Activated CD8-positive, alpha-beta memory T cell treated with anti-CD3 and anti-CD28 coated beads, Interleukin-2, amount 10 ng/mL, durations not matched to agents 7 days and 5 days (primary cell): Measurements from ENCODE around the gene CUX1. TPM values are rescaled to one million over a fixed set of nuclear protein-coding genes. Genes with fewer than 3 reads are reported as not detected.

Source experiments
- ATAC-seq: fragments of 150-1000 bp; cut with Tn5 transposase; one replicate; pipeline ENCODE4 v1.10.0; 2021; ENCODE audit warnings: moderate library complexity
- CTCF ChIA-PET: fragments of 350-600 bp; sonication (Branson Sonifier 250); formaldehyde crosslinking; loops from one replicate; lab custom pipeline; 2021; ENCODE audit warnings: antibody characterized with exemption; lab: Charles Lee
- DNase-seq: peaks from one replicate; pipeline ENCODE4 v3.0.0-alpha.2; 2020
- H3K27ac Mint-ChIP-seq: one replicate; pipeline ENCODE4 v1.8.0; 2021; ENCODE audit warnings: mild to moderate bottlenecking, mixed read lengths
- H3K27me3 Mint-ChIP-seq: one replicate; pipeline ENCODE4 v1.8.0; 2021; ENCODE audit warnings: mixed read lengths
- H3K36me3 Mint-ChIP-seq: one replicate; pipeline ENCODE4 v1.8.0; 2021; ENCODE audit warnings: mild to moderate bottlenecking, mixed read lengths
- H3K4me1 Mint-ChIP-seq: one replicate; pipeline ENCODE4 v1.8.0; 2021; ENCODE audit warnings: mixed read lengths
- H3K4me3 Mint-ChIP-seq: one replicate; pipeline ENCODE4 v1.8.0; 2021; ENCODE audit warnings: mild to moderate bottlenecking, moderate library complexity, mixed read lengths
- H3K9me3 Mint-ChIP-seq: one replicate; pipeline ENCODE4 v1.8.0; 2022; ENCODE audit warnings: low read depth, mixed read lengths
- total RNA-seq, 2 experiments: library from RNA; stranded (reverse); gene quantifications; one replicate each; pipeline ENCODE4 v1.2.3, GENCODE V29; 2021

Gene CUX1
- total RNA-seq, 2 experiments from 2014 or later: 24.0 to 28.7 TPM

- no peaks in the 10 kb centered on the region for H3K27me3 Mint-ChIP-seq
- H3K36me3 Mint-ChIP-seq: peaks cover 1% of the 10 kb centered on the region
- no peak for DNase-seq
- CTCF ChIA-PET: no interaction called here
- ATAC-seq: no peak
- H3K4me1 Mint-ChIP-seq: no peaks in the 10 kb centered on the region
- no peak overlapping the region for H3K27ac Mint-ChIP-seq
- no peak overlapping the region for H3K4me3 Mint-ChIP-seq
- H3K9me3 Mint-ChIP-seq: no peaks in the 10 kb centered on the region
These were observed 279.4 kb downstream of the CUX1 start for GRCh38 chr7:102096706-102097427.

GRCh38 chr7:102097601-102098161 lies 280.3 kb downstream of the CUX1 start:
- DNase-seq: no peak
- Mint-ChIP-seq H3K27ac (no peak overlapping the region), H3K4me3 (no peak overlapping the region), H3K9me3 (no peaks in the 10 kb centered on the region), H3K27me3 (no peaks in the 10 kb centered on the region), H3K4me1 (no peaks in the 10 kb centered on the region), H3K36me3 (no peaks in the 10 kb centered on the region)
- CTCF ChIA-PET: no interaction called here
- no peak for ATAC-seq

DNA sequence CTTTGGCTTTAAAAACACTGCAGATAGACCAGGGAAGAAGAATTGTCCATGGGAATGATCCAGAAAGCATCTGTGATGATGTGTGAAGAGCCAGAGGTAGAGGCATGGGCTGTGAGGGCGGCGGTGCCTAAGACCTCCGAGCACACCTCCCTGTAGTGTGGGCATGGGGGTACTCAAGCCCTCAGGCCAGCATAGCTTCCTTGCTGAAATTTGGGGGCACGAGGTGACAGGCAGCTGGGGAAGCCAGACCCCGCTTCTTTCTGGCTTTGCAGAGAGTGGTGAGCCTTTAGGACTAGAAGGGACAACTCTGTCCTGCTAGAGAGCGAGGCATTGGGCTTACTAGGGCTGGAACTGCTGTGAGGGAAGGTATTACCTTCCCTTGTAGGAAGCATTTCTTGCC lies 281.6 kb downstream of the CUX1 start:
- no peaks in the 10 kb centered on the region for H3K4me1 Mint-ChIP-seq
- CTCF ChIA-PET: no interaction called here
- ATAC-seq (no peak), DNase-seq (no peak)
- H3K27ac Mint-ChIP-seq: no peak overlapping the region
- H3K36me3 Mint-ChIP-seq: no peaks in the 10 kb centered on the region
- H3K4me3 Mint-ChIP-seq: no peak overlapping the region
- no peaks in the 10 kb centered on the region for H3K27me3 Mint-ChIP-seq
- H3K9me3 Mint-ChIP-seq: no peaks in the 10 kb centered on the region

GRCh38 chr7:102099474-102099873 lies 282.0 kb downstream of the CUX1 start:
- CTCF ChIA-PET: no interaction called here
- no peak for ATAC-seq
- Mint-ChIP-seq H3K4me1 (no peaks in the 10 kb centered on the region), H3K27me3 (no peaks in the 10 kb centered on the region), H3K4me3 (no peak overlapping the region), H3K36me3 (peaks cover 2% of the 10 kb centered on the region), H3K9me3 (no peaks in the 10 kb centered on the region), H3K27ac (no peak overlapping the region)
- DNase-seq: no peak

GRCh38 chr7:102101111-102101551 lies 283.7 kb downstream of the CUX1 start:
- no peaks in the 10 kb centered on the region for H3K9me3 Mint-ChIP-seq
- no peak overlapping the region for H3K4me3 Mint-ChIP-seq
- peaks cover 6% of the 10 kb centered on the region for H3K36me3 Mint-ChIP-seq
- no peak for ATAC-seq
- DNase-seq: no peak
- no peak overlapping the region for H3K27ac Mint-ChIP-seq
- CTCF ChIA-PET: interaction anchor here (0.7 kb wide), 1 partner anchor 91 kb away, joined by 5 read pairs; no protein-coding TSS in a partner anchor
- H3K27me3 Mint-ChIP-seq: no peaks in the 10 kb centered on the region
- no peaks in the 10 kb centered on the region for H3K4me1 Mint-ChIP-seq

DNA sequence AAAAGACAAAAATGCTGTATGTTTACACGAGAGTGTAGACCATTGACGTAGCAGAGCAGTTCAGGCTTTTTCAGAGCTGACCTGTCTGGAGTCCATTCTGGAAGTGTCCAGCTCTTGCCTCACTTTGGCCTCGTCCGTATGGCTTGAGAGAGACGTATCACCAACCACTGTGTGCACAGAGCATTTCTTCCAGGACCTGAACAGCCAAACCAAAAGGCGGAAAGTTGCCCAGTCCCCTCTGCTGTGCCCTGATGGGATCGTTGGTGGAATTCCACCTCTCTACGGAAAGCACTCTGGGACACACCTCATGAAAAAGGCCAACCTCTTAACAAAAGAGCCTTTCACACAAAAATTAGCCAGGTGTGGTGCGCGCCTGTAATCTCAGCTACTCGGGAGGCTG lies 284.5 kb downstream of the CUX1 start:
- CTCF ChIA-PET: interaction anchor here (0.7 kb wide), 1 partner anchor 92 kb away, joined by 5 read pairs; no protein-coding TSS in a partner anchor
- no peak for ATAC-seq
- Mint-ChIP-seq H3K27ac (no peak overlapping the region), H3K4me3 (no peak overlapping the region), H3K27me3 (no peaks in the 10 kb centered on the region), H3K9me3 (no peaks in the 10 kb centered on the region), H3K36me3 (peaks cover 6% of the 10 kb centered on the region), H3K4me1 (no peaks in the 10 kb centered on the region)
- no peak for DNase-seq

GRCh38 chr7:102103027-102103372 lies 285.6 kb downstream of the CUX1 start:
- CTCF ChIA-PET: no interaction called here
- Mint-ChIP-seq H3K4me1 (no peaks in the 10 kb centered on the region), H3K36me3 (peaks cover 6% of the 10 kb centered on the region), H3K27me3 (no peaks in the 10 kb centered on the region), H3K27ac (no peak overlapping the region), H3K4me3 (no peak overlapping the region), H3K9me3 (no peaks in the 10 kb centered on the region)
- no peak for DNase-seq
- ATAC-seq: no peak

GRCh38 chr7:102104245-102104644 lies 286.8 kb downstream of the CUX1 start:
- ATAC-seq (no peak), DNase-seq (no peak)
- no peaks in the 10 kb centered on the region for H3K27me3 Mint-ChIP-seq
- H3K27ac Mint-ChIP-seq: no peak overlapping the region
- H3K9me3 Mint-ChIP-seq: no peaks in the 10 kb centered on the region
- CTCF ChIA-PET: no interaction called here
- H3K36me3 Mint-ChIP-seq: peaks cover 6% of the 10 kb centered on the region
- H3K4me1 Mint-ChIP-seq: no peaks in the 10 kb centered on the region
- H3K4me3 Mint-ChIP-seq: no peak overlapping the region

DNA sequence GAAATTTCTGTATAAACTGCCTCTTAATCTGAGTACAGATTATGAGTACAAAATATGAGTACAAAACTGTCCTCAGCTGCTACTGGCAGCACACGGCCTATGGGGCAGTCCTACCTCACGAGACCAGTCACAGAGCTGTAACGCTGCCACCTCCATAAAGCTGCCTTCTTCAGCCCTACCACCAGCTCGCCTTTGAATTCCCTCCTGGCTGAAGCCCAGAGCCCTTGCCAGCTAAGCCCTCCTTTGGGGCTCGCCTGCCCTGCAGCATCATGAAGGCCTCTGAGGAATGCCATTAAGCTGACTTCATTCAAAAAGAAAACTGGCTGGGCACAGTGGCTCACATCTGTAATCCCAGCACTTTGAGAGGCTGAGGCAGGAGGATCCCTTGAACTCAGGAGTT lies 289.2 kb downstream of the CUX1 start:
- Mint-ChIP-seq H3K4me3 (no peak overlapping the region), H3K9me3 (no peaks in the 10 kb centered on the region), H3K4me1 (no peaks in the 10 kb centered on the region), H3K27me3 (no peaks in the 10 kb centered on the region), H3K36me3 (peaks cover 6% of the 10 kb centered on the region), H3K27ac (no peak overlapping the region)
- ATAC-seq (no peak), DNase-seq (no peak)
- CTCF ChIA-PET: no interaction called here

GRCh38 chr7:102107474-102108104 lies 290.2 kb downstream of the CUX1 start:
- CTCF ChIA-PET: no interaction called here
- no peaks in the 10 kb centered on the region for H3K27me3 Mint-ChIP-seq
- no peak overlapping the region for H3K27ac Mint-ChIP-seq
- DNase-seq (no peak), ATAC-seq (no peak)
- no peaks in the 10 kb centered on the region for H3K4me1 Mint-ChIP-seq
- no peaks in the 10 kb centered on the region for H3K9me3 Mint-ChIP-seq
- peaks cover 6% of the 10 kb centered on the region for H3K36me3 Mint-ChIP-seq
- H3K4me3 Mint-ChIP-seq: no peak overlapping the region

DNA sequence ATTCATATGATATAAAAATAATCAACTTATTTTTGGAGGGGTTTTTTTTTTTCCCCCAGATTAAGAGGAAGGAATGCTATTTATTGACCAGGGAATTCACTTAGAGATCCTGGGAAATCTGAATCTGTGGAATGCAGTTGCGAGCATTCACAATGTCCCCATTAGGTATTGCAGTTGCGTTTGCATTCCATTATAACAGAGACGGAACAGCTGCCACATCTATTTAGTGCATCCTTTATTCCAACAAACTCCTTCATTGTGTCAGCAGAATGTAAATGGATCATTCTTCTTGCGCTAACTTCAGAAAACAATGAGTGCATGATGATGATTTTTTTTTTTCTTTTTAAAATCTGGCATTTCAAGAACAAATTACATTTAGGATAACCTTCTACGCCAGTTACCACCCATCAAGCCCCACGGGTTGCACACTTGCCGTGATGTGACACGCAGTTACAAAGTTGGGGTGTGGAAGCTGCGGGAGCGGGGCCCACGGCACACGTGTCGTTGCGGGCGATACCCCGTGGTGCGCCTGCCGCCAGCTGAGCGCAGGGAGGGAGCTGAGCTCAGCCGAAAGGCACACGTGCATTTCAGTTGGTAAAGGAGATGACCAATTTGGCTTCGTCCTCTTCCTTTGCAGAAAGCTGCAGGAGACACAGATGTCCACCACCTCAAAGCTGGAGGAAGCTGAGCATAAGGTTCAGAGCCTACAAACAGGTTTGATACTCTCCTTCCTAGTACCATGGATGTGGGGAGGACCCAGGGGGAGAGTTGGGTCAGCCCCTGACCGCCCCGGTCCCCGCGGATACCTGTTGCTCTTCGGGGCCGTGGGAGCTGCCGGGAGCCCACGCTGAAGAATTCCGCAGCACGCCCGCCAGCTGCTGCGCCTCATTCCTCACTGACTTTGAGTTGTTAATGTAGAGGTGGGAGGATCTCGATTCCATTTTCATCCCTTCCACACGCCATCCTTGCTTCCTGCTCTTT lies 293.9 kb downstream of the CUX1 start:
- no peaks in the 10 kb centered on the region for H3K27me3 Mint-ChIP-seq
- no peak overlapping the region for H3K27ac Mint-ChIP-seq
- ATAC-seq (no peak), DNase-seq (no peak)
- no peaks in the 10 kb centered on the region for H3K9me3 Mint-ChIP-seq
- H3K4me3 Mint-ChIP-seq: no peak overlapping the region
- no peaks in the 10 kb centered on the region for H3K36me3 Mint-ChIP-seq
- no peaks in the 10 kb centered on the region for H3K4me1 Mint-ChIP-seq
- CTCF ChIA-PET: no interaction called here

- no peak for DNase-seq
- no peaks in the 10 kb centered on the region for H3K36me3 Mint-ChIP-seq
- CTCF ChIA-PET: no interaction called here
- no peak overlapping the region for H3K27ac Mint-ChIP-seq
- H3K9me3 Mint-ChIP-seq: no peaks in the 10 kb centered on the region
- H3K4me3 Mint-ChIP-seq: no peak overlapping the region
- ATAC-seq: no peak
- no peaks in the 10 kb centered on the region for H3K27me3 Mint-ChIP-seq
- no peaks in the 10 kb centered on the region for H3K4me1 Mint-ChIP-seq
These were observed 297.8 kb downstream of the CUX1 start for GRCh38 chr7:102115181-102115580.

DNA sequence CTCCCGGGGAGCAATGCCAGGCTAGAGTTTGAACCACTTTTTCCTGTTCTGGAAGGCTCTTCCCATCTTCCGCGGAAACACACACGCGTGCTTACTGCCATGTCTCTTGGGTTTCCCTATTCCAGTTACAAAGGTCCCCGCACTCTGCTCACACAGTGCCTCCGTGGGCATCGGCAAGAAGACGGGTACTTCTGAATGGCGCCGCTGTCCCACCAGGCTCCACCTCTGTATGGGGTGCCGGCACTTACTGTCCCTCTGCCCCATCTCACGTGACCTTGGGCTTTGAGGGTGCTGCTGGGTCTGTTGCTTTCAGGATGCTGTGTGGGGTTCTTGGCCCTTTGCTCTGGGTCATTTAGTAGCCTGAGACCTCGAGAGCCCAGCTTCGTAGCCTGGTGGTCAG lies 298.5 kb downstream of the CUX1 start:
- DNase-seq: no peak
- Mint-ChIP-seq H3K4me1 (no peaks in the 10 kb centered on the region), H3K36me3 (no peaks in the 10 kb centered on the region), H3K9me3 (no peaks in the 10 kb centered on the region), H3K27ac (no peak overlapping the region), H3K4me3 (no peak overlapping the region), H3K27me3 (no peaks in the 10 kb centered on the region)
- no peak for ATAC-seq
- CTCF ChIA-PET: no interaction called here
